Measurements from ENCODE around the gene TIMM17A.

The TIMM17A gene

DNA sequence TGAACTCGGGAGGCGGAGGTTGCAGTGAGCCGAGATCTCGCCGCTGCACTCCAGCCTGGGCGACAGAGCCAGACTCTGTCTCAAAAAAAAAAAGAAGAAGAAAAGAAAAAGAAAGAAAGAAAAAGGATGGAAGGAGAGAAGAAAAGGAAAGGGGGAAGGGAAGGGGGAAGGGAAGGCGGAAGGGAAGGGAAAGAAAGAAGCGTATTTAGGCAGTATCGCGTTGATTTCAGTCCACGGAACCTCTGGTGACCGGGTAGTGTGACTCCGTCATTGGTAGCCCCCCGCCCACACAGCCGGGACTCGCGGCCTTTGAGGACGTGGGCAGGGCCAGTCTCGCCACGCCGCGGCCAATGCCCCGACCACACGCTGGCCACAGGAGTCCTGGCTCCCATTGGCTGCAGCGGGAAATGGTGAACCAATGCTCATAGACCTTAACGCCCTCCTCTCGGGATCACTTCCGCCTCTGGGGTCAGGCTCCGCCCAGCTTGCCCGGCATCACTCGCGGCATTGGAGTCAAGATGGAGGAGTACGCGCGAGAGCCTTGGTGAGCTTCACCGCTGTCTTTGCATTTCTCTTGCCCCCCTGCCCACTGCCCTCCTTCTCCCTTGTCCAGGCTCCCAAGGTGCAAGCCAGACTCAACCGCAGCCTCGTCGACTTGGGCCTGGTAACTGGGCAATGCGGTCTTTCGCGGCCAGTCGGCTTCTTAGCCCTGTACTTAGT is at the start of gene TIMM17A:
Gene TIMM17A, plus strand, starts transcription at position 495 of the 720 bp plus-strand sequence. Its CDS starts 24 bp downstream, at position 519.
- peak within 1 kb of the TSS; percentile 96 for H3K9ac ChIP-seq (ENCODE audit: low read depth, low read length, poor library complexity, severe bottlenecking)
- peak within 1 kb of the TSS; percentile 92 for H2AFZ ChIP-seq (ENCODE audit: low read length)
- peaks cover 19% of the 10 kb centered on the region for H3K4me1 ChIP-seq (ENCODE audit: insufficient read depth, low read length, poor library complexity, severe bottlenecking)
- no peaks in the 10 kb centered on the region for H3K9me3 ChIP-seq (ENCODE audit: insufficient read depth, low read depth, low read length)
- H3K27me3 ChIP-seq (ENCODE audit: insufficient read depth, low read length, poor library complexity, severe bottlenecking): no peaks in the 10 kb centered on the region
- H3K36me3 ChIP-seq (ENCODE audit: insufficient read depth, low read length): peaks cover 11% of the 10 kb centered on the region; the same call in 1 of the 2 replicates
- no peaks in the 10 kb centered on the region for H3F3A ChIP-seq (ENCODE audit: low read depth)
- H3K4me3 ChIP-seq (ENCODE audit: low read length, poor library complexity, severe bottlenecking): peak within 1 kb of the TSS; percentile 99
- peaks cover 17% of the 10 kb centered on the region for H4K20me1 ChIP-seq (ENCODE audit: insufficient read depth, low read length, poor library complexity, severe bottlenecking)
- H3K4me2 ChIP-seq (ENCODE audit: low read depth, low read length, poor library complexity, severe bottlenecking): peak within 1 kb of the TSS; percentile 98
- H3K79me2 ChIP-seq (ENCODE audit: insufficient read depth, low read length): peaks cover 46% of the 10 kb centered on the region
- TF ChIP-seq CTCF (conservative IDR thresholded peaks at IDR 0.05; ENCODE audit: low read length) (no peak), EZH2phosphoT487 (IDR thresholded peaks at IDR 0.05; ENCODE audit: borderline replicate concordance) (no peak)
- no peaks in the 10 kb centered on the region for H3K9me2 ChIP-seq (replicated peaks; ENCODE audit: low read depth, low read length)

DNA sequence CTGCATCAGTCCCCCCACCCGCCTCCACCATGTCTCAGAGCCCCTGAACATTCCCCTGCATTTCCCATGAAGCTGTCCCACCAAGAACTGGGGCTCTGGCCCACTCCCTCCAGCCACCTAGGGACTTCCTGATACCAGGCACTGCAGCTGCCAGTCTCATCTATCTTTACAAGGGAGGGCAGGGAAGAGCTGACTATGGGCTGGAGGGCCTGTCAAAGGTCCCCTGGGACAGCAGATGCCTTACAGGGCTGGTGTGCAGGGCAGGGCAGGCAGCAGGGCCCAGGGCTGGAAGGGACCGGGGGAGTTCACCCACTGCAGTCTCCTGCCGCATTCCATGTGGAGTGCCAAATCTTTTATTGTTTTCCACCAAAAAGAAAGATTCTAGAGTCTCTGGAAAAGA is 49.0 kb upstream of the TIMM17A start:
- no peaks in the 10 kb centered on the region for H3K9me3 ChIP-seq (ENCODE audit: insufficient read depth, low read depth, low read length)
- no peaks in the 10 kb centered on the region for H3K27me3 ChIP-seq (ENCODE audit: insufficient read depth, low read length, poor library complexity, severe bottlenecking)
- no peaks in the 10 kb centered on the region for H3F3A ChIP-seq (ENCODE audit: low read depth)
- H3K4me3 ChIP-seq (ENCODE audit: low read length, poor library complexity, severe bottlenecking): no peak overlapping the region
- no peaks in the 10 kb centered on the region for H3K9me2 ChIP-seq (replicated peaks; ENCODE audit: low read depth, low read length)
- no peak overlapping the region for H2AFZ ChIP-seq (ENCODE audit: low read length)
- no peak overlapping the region for H3K4me2 ChIP-seq (ENCODE audit: low read depth, low read length, poor library complexity, severe bottlenecking)
- no peaks in the 10 kb centered on the region for H3K36me3 ChIP-seq (ENCODE audit: insufficient read depth, low read length)
- H3K4me1 ChIP-seq (ENCODE audit: insufficient read depth, low read length, poor library complexity, severe bottlenecking): peaks cover 7% of the 10 kb centered on the region
- H3K9ac ChIP-seq (ENCODE audit: low read depth, low read length, poor library complexity, severe bottlenecking): no peak overlapping the region
- no peak for TF ChIP-seq CTCF (conservative IDR thresholded peaks at IDR 0.05; ENCODE audit: low read length)
- no peak for TF ChIP-seq EZH2phosphoT487 (IDR thresholded peaks at IDR 0.05; ENCODE audit: borderline replicate concordance)
- H3K79me2 ChIP-seq (ENCODE audit: insufficient read depth, low read length): no peaks in the 10 kb centered on the region
- no peaks in the 10 kb centered on the region for H4K20me1 ChIP-seq (ENCODE audit: insufficient read depth, low read length, poor library complexity, severe bottlenecking)

DNA sequence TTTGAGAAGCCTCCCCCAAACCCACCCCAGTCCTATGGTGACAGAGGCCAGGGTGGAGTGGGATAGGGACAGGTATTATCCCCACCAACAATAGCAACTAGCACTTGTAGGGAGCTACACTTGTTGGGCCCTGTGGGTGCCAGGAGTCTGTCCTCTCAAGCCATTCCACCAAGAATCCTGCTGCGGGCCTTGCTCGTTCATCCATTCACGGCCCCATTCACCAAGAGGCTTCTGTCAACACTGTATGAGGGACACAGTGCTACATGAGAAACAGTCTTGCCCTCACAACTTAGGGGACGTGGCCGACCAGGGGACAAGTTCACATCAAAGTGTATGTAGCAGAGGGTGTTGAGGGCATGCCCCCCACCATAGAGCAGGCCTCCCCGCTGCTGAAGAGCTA is 47.7 kb upstream of the TIMM17A start:
- no peaks in the 10 kb centered on the region for H3K79me2 ChIP-seq (ENCODE audit: insufficient read depth, low read length)
- H2AFZ ChIP-seq (ENCODE audit: low read length): no peak overlapping the region
- no peak overlapping the region for H3K4me3 ChIP-seq (ENCODE audit: low read length, poor library complexity, severe bottlenecking)
- no peaks in the 10 kb centered on the region for H4K20me1 ChIP-seq (ENCODE audit: insufficient read depth, low read length, poor library complexity, severe bottlenecking)
- no peak overlapping the region for H3K4me2 ChIP-seq (ENCODE audit: low read depth, low read length, poor library complexity, severe bottlenecking)
- no peaks in the 10 kb centered on the region for H3F3A ChIP-seq (ENCODE audit: low read depth)
- no peak overlapping the region for H3K9ac ChIP-seq (ENCODE audit: low read depth, low read length, poor library complexity, severe bottlenecking)
- no peaks in the 10 kb centered on the region for H3K9me3 ChIP-seq (ENCODE audit: insufficient read depth, low read depth, low read length)
- H3K9me2 ChIP-seq (replicated peaks; ENCODE audit: low read depth, low read length): no peaks in the 10 kb centered on the region
- TF ChIP-seq EZH2phosphoT487 (IDR thresholded peaks at IDR 0.05; ENCODE audit: borderline replicate concordance) (no peak), CTCF (conservative IDR thresholded peaks at IDR 0.05; ENCODE audit: low read length) (no peak)
- H3K36me3 ChIP-seq (ENCODE audit: insufficient read depth, low read length): no peaks in the 10 kb centered on the region
- H3K27me3 ChIP-seq (ENCODE audit: insufficient read depth, low read length, poor library complexity, severe bottlenecking): no peaks in the 10 kb centered on the region
- H3K4me1 ChIP-seq (ENCODE audit: insufficient read depth, low read length, poor library complexity, severe bottlenecking): peaks cover 7% of the 10 kb centered on the region

All from Loucy (cell line).